Osteoblast (primary cell): ENCODE results near the gene LXN. TPM values are rescaled to one million over a fixed set of nuclear protein-coding genes. Genes with fewer than 3 reads are reported as not detected.
A peak's percentile ranks its signal among the peaks of the same experiment; 100 is the strongest.

Experiments
- DNase-seq: peaks from one replicate; pipeline ENCODE4 v3.0.0; 2011; ENCODE audit warnings: low spot score, mixed read lengths; ENCODE audit not compliant: insufficient read length; ENCODE audit errors: missing footprints
- H2AFZ ChIP-seq: 2 replicates; pipeline ENCODE4 v1.6.0; 2011; ENCODE audit warnings: mild to moderate bottlenecking, low read length
- H3K27ac ChIP-seq: 2 replicates; pipeline ENCODE4 v1.5.1; 2011; ENCODE audit warnings: mild to moderate bottlenecking, low read depth, low read length, moderate library complexity
- H3K27me3 ChIP-seq: 2 replicates; pipeline ENCODE4 v1.6.0; 2012; ENCODE audit warnings: mild to moderate bottlenecking, control low read depth, inconsistent platforms, low read length, moderate library complexity; ENCODE audit not compliant: insufficient read depth
- H3K36me3 ChIP-seq: 2 replicates; pipeline ENCODE4 v1.5.1; 2011; ENCODE audit warnings: mild to moderate bottlenecking, low read length, control low read depth, moderate library complexity; ENCODE audit not compliant: insufficient read depth
- H3K4me1 ChIP-seq: 2 replicates; pipeline ENCODE4 v1.5.1; 2011; ENCODE audit warnings: mild to moderate bottlenecking, low read length, control low read depth, moderate library complexity; ENCODE audit not compliant: insufficient read depth
- H3K4me2 ChIP-seq: 2 replicates; pipeline ENCODE4 v1.6.0; 2011; ENCODE audit warnings: mild to moderate bottlenecking, low read length; ENCODE audit not compliant: insufficient read depth
- H3K4me3 ChIP-seq: fragments of 200-600 bp; sonication (generic); 3 replicates; pipeline ENCODE4 v1.5.1; 2012; ENCODE audit warnings: mild to moderate bottlenecking, low read length, inconsistent platforms; ENCODE audit not compliant: insufficient read depth
- H3K79me2 ChIP-seq: 2 replicates; pipeline ENCODE4 v1.6.0; 2012; ENCODE audit warnings: mild to moderate bottlenecking, low read length, control low read depth, inconsistent platforms; ENCODE audit not compliant: insufficient read depth
- H3K9me3 ChIP-seq: 2 replicates; pipeline ENCODE4 v1.5.1; 2011; ENCODE audit warnings: low read depth, low read length, control low read depth
- H4K20me1 ChIP-seq: 2 replicates; pipeline ENCODE4 v1.6.0; 2012; ENCODE audit warnings: mild to moderate bottlenecking, low read length, control low read depth; ENCODE audit not compliant: insufficient read depth
- CTCF ChIP-seq: IDR thresholded peaks from 2 replicates; pipeline ENCODE4 v1.5.1; 2011; ENCODE audit warnings: mild to moderate bottlenecking, low read depth, low read length, moderate library complexity; ENCODE audit errors: extremely low read depth
- total RNA-seq: library from RNA; depleted of rRNA; stranded (reverse); fragments of >200 nt; gene quantifications from 2 replicates; pipeline ENCODE4 v1.2.3, GENCODE V29; 2012

Gene LXN
- total RNA-seq, 1 donor: 114 TPM

GRCh38 chr3:158652463-158652862 lies 20.0 kb downstream of the LXN start:
- DNase-seq: no peak
- TF ChIP-seq CTCF: no peak
- Histone ChIP-seq H3K79me2 (peaks cover 23% of the 10 kb centered on the region), H3K4me2 (no peak overlapping the region), H4K20me1 (no peaks in the 10 kb centered on the region), H3K9me3 (no peaks in the 10 kb centered on the region), H2AFZ (no peak overlapping the region), H3K36me3 (peaks cover 83% of the 10 kb centered on the region), H3K4me3 (no peak overlapping the region), H3K27ac (no peak overlapping the region), H3K27me3 (no peaks in the 10 kb centered on the region), H3K4me1 (no peaks in the 10 kb centered on the region)

DNA sequence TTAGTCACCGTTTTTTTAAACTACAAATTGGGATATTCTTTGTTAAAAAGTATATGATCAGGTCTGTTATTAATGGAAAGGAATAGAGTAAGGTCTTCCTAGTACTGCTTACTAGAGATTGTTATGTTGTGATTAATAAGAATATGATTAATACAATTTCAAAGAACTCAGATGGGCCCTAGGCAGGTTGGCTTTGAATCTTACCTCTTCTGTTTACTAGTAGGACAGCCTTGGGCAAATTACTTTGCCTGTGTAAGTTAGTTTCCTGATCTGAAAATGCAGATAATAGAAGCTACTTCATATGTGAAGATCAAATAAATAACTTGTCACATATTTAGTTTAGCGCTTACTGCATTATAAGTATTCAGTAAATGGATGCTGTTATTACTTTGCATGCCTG lies 21.3 kb downstream of the LXN start:
- Histone ChIP-seq H3K4me1 (no peaks in the 10 kb centered on the region), H3K27ac (no peak overlapping the region), H3K4me2 (no peak overlapping the region), H3K27me3 (no peaks in the 10 kb centered on the region), H2AFZ (no peak overlapping the region), H3K9me3 (no peaks in the 10 kb centered on the region), H4K20me1 (no peaks in the 10 kb centered on the region), H3K4me3 (no peak overlapping the region), H3K36me3 (peaks cover 86% of the 10 kb centered on the region), H3K79me2 (peaks cover 33% of the 10 kb centered on the region)
- DNase-seq: no peak
- no peak for TF ChIP-seq CTCF

- Histone ChIP-seq H3K79me2 (peaks cover 46% of the 10 kb centered on the region), H3K4me1 (peaks cover 7% of the 10 kb centered on the region), H3K27ac (no peak overlapping the region), H3K9me3 (no peaks in the 10 kb centered on the region), H4K20me1 (no peaks in the 10 kb centered on the region), H3K36me3 (peaks cover 75% of the 10 kb centered on the region), H3K27me3 (no peaks in the 10 kb centered on the region), H3K4me2 (no peak overlapping the region), H3K4me3 (no peak overlapping the region), H2AFZ (no peak overlapping the region)
- DNase-seq: no peak
- no peak for TF ChIP-seq CTCF
These were observed 22.7 kb downstream of the LXN start for GRCh38 chr3:158649791-158650190.

DNA sequence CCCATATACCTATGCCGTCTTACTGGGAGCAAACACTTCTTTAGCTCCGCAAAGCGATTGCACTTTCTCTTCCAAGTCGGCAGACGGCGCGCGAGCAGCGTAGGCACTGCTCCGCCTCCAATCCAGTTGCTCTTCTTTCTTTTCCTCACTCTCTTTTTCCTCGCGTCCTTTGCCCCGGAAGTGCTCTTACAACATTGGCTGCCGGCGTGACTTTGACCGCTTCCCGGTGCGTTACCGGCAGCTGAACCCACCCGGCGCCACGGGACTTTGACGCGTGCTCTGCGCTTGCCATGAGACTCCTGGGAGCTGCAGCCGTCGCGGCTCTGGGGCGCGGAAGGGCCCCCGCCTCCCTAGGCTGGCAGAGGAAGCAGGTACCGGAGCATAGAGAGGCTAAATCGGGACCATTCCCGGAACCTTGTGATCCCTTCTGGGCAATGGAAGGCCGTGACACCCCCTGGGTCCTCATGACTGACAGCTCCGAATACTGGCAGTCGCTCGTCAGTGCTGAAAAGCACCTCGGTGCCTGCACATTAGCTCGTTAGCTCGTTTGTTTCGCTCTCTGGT lies 28.0 kb downstream of the LXN start, which contains the start of gene GFM1:
TSS of gene GFM1 (plus strand) at position 183 of the 564 bp plus-strand sequence. CDS start at position 291, 108 bp downstream.
- H3K36me3 ChIP-seq: peaks cover 26% of the 10 kb centered on the region
- H3K9me3 ChIP-seq: no peaks in the 10 kb centered on the region
- H4K20me1 ChIP-seq: no peaks in the 10 kb centered on the region
- peaks cover 42% of the 10 kb centered on the region for H3K79me2 ChIP-seq
- H3K4me3 ChIP-seq: peak within 1 kb of the TSS; percentile 84
- no peaks in the 10 kb centered on the region for H3K27me3 ChIP-seq
- peak within 1 kb of the TSS; percentile 90 for H3K4me2 ChIP-seq
- TF ChIP-seq CTCF: peak; percentile 92
- H3K4me1 ChIP-seq: peaks cover 9% of the 10 kb centered on the region
- H3K27ac ChIP-seq: peak within 1 kb of the TSS; percentile 82
- DNase-seq: peak; percentile 94
- H2AFZ ChIP-seq: peak within 1 kb of the TSS; percentile 94
